GM18517 (cell line): ENCODE results near the gene VASH2.
"Not testable (repeated sequence)": the region's sequence is repeated elsewhere in the genome, so short reads cannot be mapped to it uniquely, and the experiment has no call there.

Experiments
- ATAC-seq: cut with Tn5 transposase; IDR thresholded peaks from one replicate; pipeline ENCODE4 v1.9.1; 2021; ENCODE audit warnings: mild to moderate bottlenecking, moderate library complexity; ENCODE audit not compliant: unreplicated experiment

The VASH2 gene

DNA sequence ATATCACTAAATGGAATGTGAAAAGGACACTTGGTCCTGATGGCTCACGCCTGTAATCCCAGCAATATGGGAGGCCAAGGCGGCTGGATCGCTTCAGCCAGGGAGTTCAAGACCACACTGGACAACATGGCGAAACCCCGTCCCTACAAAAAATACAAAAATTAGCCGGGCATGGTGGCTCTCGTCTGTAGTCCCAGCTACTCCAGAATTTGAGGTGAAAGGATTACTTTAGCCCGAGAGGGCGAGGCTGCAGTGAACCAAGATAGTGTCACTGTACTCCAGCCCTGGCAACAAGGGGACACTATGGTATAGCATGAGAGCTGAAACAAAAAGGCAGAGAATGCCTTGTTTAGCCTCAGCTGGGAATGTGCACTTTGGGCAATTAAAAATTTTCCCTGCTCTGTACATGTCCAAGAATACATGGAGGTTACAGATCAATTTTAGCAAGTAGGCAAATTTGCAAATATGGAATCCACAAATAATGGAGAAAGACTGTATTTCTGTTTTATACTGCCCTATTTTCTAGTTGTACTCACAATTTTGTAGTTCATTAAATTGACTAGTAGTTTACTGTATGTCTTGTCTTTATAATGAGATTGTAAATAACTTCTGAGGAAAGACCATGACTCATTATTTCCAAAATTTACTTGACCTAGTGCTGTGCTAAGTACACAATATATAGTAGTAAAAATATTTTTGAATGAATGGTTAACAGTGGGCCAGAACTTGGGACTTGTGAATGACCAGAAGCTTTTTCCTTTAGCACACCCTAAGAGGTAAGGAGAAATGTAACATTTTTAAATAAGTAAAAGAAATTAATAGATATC lies 67.3 kb downstream of the VASH2 start:
- ATAC-seq = no peak

DNA sequence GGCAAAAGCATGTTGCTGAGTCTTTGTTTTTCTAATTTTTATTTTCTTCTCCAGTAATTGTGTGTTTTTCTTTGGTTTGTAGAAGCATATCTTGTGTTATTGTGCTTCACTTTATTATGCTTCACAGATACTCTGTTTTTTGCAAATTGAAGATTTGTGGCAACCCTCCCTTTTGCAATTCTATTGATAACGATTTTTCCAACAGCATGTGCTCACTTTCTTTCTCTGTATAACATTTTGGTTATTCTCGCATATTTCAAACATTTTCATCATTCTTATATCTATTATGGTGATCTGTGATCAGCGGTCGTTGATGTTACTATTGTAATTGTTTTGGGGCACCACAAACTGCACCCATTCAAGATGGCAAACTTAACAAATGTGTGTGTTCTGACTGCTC lies 69.1 kb downstream of the VASH2 start:
- no peak for ATAC-seq

DNA sequence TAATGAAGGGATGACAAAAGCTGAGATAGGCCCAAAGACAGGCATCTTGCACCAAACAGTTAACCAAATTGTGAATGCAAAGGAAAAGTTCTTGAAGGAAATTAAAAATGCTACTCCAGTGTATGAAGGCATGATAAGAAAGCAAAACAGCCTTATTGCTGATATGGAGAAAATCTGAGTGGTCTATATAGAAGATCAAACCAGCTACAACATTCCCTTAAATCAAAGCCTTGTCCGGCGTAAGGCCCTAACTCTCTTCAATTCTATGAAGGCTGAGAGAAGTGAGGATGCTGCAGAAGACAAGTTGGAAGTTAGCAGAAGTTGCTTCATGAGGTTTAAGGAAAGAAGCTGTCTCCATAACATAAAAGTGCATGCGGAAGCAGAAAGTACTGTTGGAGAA lies 69.7 kb downstream of the VASH2 start:
- no peak for ATAC-seq

DNA sequence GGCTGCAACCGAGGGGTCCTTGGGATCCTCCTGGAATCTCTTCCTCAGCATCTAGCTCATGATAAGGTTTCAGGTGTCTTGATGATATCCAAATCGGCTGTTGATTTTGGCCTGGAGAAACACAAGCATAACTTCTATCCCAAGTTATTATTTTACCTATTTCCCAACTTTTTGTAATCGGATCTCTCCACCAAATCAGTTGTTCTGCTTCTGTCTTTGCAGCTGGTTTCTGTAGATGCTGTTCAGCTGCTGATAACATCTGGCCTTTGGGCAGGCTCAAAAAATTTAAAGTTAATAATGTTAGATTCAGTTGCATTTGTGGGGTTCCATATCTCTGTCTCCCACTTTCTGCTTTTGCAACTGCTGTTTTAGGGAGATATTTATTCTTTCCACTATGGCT lies 76.7 kb downstream of the VASH2 start:
- not testable (repeated sequence) for ATAC-seq

DNA sequence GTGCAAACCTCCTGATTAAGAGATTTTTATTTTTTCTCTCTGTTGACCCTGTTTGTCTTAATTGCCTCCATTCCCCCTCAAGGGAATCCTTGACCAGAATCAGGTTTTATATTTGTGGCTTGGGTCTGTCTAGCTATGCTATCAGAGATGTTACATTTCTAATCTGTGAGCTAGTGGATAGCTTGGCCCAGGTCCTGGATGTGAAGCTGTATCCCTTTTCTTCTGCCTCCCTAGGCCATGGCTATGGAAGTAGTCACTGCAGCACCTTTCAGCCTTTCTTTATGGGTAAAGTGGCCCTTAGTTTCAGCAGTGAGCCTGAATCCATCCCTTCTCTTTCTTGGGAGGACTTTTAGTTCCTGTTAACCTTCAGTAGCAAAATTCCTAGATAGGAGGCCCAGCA lies 82.3 kb downstream of the VASH2 start:
- ATAC-seq = no peak

DNA sequence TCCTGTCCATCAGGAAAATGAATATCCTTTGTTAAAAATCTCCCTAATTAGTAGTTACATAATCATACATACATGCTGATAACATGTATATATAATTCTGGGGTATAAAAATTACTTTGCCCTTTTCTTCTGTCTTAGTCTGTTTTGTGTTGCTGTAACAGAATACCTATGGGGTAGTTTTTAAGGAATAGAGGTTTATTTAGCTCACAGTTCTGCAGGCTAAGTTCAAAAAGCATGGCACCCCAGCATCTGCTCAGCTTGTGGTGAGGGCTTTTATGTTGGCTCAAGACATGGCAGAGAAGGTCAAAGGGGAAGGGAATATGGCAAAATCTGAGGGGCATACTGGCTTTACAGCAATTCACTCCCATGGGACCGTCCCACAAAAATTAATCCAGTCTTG lies 84.4 kb downstream of the VASH2 start:
- no peak for ATAC-seq

DNA sequence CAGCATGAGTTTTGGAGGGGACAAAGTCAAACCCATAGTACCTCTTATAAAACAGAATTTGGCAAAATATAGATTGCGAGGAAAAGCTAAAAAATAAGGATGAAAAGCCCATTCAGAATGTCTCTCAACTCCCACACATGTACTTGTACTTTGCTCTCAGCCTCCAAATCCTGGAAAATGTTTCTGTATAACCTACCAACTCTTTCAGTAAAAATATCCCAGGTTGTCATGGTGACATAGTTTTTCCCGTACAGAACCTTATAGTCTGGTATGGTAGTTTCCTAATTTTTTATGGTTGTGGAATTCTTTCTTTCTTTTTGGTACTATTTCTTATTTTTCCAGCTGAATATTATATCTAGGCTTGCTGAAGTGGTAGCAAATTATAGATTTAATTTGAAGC lies 85.2 kb downstream of the VASH2 start:
- no peak for ATAC-seq
